Measurements from ENCODE around the gene FLRT1. TPM values are rescaled to one million over a fixed set of nuclear protein-coding genes. Genes with fewer than 3 reads are reported as not detected.

FLRT1 gene
- total RNA-seq = 0.09 and 0.16 TPM in 2 replicates

GRCh38 chr11:64035576-64035975, at the start of gene FLRT1:
FLRT1 (plus strand) TSS chr11:64035931; CDS start chr11:64116268, 80,337 bp downstream.

GRCh38 chr11:63986156-63986931, 49.4 kb upstream of the FLRT1 start, which contains the start of gene OTUB1:
OTUB1 (plus strand) TSS chr11:63986438; CDS start chr11:63986457, 19 bp downstream.

Other genes with a start within 250 kb of the FLRT1 start
- 6.3 and 6.8 TPM in 2 replicates for gene SPINDOC, start 222.5 kb upstream of the FLRT1 start, total RNA-seq
- 5.1 and 5.2 TPM in 2 replicates for gene MARK2, start 196.8 kb upstream of the FLRT1 start, total RNA-seq
- gene RCOR2, start 118.8 kb upstream of the FLRT1 start, total RNA-seq = 3.5 and 4.9 TPM in 2 replicates
- gene NAA40, start 96.9 kb upstream of the FLRT1 start, total RNA-seq = 7.4 and 8.6 TPM in 2 replicates
- 313 and 411 TPM in 2 replicates for gene COX8A, start 61.3 kb upstream of the FLRT1 start, total RNA-seq
- gene OTUB1, start 49.5 kb upstream of the FLRT1 start, total RNA-seq = 44.6 and 45.5 TPM in 2 replicates
- 16.9 and 17.7 TPM in 2 replicates for gene MACROD1, start 130.2 kb downstream of the FLRT1 start, total RNA-seq
- 87.2 and 125 TPM in 2 replicates for gene STIP1, start 150.2 kb downstream of the FLRT1 start, total RNA-seq
- 2.0 and 3.3 TPM in 2 replicates for gene FERMT3, start 170.8 kb downstream of the FLRT1 start, total RNA-seq
- gene TRPT1, start 190.3 kb downstream of the FLRT1 start, total RNA-seq = 29.6 and 35.1 TPM in 2 replicates
- 37.1 and 57.7 TPM in 2 replicates for gene NUDT22, start 190.3 kb downstream of the FLRT1 start, total RNA-seq
- gene DNAJC4, start 194.6 kb downstream of the FLRT1 start, total RNA-seq = 9.1 and 11.7 TPM in 2 replicates
- 21.6 and 22.1 TPM in 2 replicates for gene VEGFB, start 198.7 kb downstream of the FLRT1 start, total RNA-seq
- gene FKBP2, start 205.2 kb downstream of the FLRT1 start, total RNA-seq = 64.7 and 76.0 TPM in 2 replicates
- 93.2 and 113 TPM in 2 replicates for gene PPP1R14B, start 211.0 kb downstream of the FLRT1 start, total RNA-seq
- gene PLCB3, start 215.6 kb downstream of the FLRT1 start, total RNA-seq = 25.8 and 28.4 TPM in 2 replicates
- 43.1 and 65.1 TPM in 2 replicates for gene BAD, start 248.7 kb downstream of the FLRT1 start, total RNA-seq
- 6.5 and 7.9 TPM in 2 replicates for gene GPR137, start 249.9 kb downstream of the FLRT1 start, total RNA-seq